Fibroblast of skin of left biceps (primary cell): ENCODE measurements around the gene RALY.

Source experiments
- DNase-seq, 2 experiments: peaks; one replicate each; pipeline ENCODE4 v3.0.0-alpha.2; 2013; ENCODE audit warnings: low read depth in 2 of 2

RALY gene

DNA sequence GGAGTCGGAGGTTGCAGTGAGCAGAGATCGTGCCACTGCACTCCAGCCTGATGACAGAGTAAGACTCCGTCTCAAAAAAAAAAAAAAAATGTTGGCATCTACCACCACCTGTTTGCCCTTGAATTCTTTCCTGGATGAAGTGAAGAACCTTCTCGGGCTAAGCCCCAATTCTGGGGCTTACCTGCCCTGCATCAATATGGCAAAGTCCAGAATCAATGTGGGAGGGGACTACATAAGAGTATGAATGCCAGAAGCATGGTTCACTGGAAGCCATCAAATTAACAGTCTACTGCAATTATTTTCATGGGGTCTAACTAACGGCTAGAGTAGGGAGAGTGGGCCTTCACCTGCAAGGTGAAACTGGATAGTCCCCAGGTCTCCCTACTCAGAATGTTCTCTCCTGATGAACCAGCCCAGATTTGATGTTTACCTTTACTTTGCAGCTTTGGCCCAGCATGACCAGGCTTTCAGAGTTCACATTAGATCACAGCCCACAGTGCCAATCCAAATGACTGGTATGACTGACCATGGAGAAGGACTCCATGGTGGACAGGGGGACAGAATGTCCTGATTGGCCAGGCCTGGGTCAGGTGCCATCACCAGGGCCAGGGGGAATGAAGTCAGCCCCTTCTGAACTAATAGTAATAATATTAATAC is 7.0 kb upstream of the RALY start:
- DNase-seq = no peak

DNA sequence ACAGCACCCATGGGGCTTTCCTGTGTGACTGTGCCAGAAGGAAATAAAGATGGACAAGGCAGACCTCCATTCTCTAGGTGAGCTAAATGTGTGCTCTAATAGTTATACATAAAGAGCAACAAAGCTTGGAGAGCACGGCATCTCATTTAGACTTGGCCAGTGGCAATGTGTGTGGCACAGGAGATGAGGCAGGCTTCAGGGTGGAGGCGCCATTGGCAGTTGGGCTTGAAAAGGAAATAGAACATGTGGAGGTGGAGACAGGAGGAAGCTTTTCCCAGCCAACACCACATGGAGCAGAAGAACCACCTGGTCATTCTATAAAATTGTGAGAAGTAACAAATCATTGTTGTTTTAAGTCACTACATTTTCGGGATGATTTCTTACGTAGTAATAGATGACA is 3.6 kb upstream of the RALY start:
- no peak for DNase-seq

- no peak for DNase-seq
These were observed 2.2 kb upstream of the RALY start for GRCh38 chr20:33991502-33991901.

DNA sequence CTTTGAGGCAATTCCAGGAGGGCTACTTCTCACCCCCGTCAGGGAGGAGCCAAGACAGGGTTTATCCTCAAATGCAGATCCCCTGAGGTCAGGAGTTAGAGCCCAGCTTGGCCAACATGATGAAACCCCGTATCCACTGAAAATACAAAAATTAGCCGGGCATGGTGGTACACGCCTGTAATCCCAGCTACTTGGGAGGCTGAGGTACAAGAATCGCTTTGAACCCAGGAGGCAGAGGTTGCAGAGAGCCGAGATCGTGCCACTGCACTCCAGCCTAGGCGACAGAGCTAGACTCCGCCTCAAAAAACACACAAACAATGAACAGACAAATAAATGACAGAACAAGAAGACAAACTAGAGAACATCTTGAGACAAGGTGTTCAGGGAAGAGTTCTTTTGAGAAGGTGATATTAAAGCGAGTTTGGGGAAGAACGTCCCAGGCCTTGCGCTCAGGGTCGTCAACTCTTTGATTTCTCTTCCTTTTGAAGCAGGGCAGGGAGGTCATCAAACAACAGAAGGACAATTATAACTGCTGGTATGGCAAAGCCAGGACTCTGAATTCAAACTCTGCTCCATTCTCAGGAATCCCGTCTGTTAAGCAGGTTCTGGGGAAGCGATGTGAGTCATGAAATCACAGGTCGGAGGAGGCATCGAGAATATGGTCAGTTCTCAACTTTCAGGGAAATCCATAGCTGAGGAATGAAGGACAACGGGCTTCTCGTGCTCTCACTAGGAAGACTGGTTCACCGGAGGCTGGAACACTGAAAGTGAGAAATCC is 1.4 kb upstream of the RALY start:
- no peak for DNase-seq

GRCh38 chr20:33992923-33993575 is 662 bp upstream of the RALY start:
- peak; percentile 98 to 99 for DNase-seq

DNA sequence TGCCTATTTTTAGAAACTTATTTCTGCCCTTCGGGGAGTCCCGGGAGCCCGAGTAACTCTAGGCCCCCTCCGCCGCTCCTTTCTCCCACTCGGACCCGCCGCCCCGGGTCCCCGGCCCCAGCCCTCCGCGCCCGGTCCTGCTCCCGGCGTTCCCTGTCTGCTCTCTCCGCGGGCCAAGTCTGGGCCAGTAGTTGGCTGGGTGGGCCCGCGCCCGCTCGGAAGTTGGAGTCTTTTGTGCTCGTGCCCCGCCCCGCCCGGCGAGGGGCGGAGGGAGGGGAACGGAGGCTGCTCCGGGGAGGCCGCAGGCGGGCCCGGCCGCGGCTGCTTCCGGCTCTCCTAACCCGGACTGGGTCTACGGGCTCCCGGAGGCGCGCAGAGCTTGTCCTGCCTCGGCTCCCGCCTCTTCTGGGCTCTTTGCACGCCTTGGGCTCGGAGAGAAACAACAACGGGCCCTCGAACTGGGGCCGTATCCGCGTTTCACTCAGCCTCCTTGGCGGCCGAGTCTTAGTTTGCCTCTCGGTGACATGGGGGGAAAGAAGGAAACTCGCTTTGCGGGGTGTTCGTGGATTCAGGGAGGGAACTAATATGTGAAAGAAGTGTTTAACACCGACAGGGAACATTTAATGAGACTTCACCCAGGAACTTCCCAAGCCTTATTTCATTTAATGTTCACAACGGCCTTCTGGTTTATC is 657 bp downstream of the RALY start:
- DNase-seq = peak; percentile 42 to 46

DNA sequence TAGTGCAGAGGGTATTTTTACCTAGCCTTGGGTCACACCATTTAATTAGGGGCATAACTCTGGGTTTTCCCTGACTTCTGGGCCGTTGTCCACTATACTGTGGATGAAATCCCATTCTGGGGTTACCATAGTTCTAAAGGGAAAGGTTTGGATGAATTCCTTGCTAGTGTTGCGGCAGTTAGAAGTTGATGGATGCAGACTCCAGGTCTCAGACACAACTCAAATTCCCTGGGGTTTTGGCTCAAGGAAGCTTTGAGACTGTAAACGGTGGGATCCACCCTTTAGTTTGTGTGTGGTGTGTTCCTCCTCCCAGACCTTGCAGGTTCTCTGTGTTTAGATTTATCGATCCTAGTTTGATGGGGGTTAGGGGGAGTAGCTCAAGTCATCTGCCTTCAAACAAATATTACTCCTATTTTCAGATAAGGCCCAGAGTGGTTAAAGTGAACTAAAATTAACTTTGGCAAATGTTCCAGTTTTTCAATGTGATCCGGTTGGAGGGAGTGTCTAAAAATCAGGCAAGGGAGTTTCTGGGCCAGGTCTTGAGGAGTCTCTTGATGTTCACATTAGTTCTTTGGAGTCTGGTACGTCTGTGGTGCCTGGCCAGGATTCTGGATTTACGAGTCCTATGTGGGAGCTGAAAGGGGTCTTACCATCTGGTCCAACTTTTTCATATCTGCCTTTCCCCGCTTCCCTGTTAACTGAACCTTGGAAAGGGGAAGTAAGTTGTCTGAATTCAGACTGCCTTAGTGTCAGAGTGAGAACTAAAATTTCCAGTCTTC is 1.5 kb downstream of the RALY start:
- no peak for DNase-seq

- DNase-seq = no peak
These were observed 5.4 kb downstream of the RALY start for GRCh38 chr20:33999025-33999649.

- DNase-seq = no peak
These were observed 7.7 kb downstream of the RALY start for GRCh38 chr20:34001378-34001777.

DNA sequence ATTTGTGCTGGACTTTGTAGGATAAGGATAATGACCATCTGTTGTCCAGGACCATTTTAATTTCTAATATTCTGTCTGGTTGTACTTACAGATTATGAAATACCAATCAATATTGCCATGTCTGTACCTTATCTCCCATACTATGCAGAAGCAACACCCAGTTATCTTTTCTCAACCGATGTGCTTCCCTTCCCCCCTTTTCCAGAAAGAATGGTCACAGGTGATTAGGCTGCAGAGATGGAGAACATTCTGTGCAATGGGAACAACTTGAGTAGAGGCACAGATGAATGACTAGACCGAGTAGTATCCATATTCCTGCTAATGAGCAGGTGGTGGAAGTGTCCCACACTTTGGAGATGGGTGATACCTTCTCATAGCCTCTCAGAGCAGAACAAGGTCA is 10.5 kb downstream of the RALY start:
- DNase-seq = no peak

GRCh38 chr20:34004790-34005457 is 11.2 kb downstream of the RALY start:
- DNase-seq = no peak

DNA sequence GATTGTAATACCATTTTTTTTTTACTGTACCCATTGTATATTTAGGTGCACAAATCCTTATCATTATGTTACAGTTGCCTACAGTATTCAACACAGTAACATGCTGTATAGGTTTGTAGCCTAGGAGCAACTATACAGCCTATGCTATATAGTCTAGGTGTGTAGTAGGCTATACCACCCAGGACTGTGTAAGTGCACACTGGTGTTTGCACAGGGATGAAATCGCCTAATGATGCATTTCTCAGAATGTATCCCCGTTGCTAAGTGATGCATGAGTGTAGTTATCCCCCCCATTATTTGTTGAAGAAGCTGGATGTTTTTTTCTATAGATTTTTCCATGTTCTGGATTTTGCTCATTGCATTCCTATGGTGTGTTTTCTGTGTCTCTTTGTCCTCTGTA is 12.9 kb downstream of the RALY start:
- no peak for DNase-seq

- DNase-seq = no peak
These were observed 14.8 kb downstream of the RALY start for GRCh38 chr20:34008477-34008876.

DNA sequence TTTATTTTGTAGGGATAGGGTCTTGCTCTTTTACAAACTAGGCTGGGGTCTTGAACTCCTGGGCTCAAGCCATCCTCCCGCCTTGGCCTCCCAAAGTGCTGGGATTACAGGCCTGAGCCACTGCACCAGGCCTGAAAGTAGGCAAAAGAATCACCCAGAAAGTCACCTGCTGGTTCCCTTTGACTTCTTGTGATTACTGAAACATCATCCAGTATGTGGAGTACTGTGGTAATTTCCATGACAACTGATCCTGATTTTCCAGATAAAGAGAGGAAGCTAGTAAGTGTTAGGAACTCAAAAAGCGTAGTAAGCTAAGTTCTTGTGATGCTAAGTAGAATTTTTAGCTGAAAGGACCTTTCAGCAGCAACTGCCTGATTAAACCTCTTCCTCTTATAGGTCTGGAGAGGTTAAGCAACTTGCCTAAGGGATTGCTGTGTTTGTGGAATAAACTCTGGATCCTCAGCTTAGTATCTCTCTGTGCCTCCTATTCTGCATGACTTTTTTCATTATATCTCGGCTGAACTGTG is 16.8 kb downstream of the RALY start:
- DNase-seq = no peak

DNA sequence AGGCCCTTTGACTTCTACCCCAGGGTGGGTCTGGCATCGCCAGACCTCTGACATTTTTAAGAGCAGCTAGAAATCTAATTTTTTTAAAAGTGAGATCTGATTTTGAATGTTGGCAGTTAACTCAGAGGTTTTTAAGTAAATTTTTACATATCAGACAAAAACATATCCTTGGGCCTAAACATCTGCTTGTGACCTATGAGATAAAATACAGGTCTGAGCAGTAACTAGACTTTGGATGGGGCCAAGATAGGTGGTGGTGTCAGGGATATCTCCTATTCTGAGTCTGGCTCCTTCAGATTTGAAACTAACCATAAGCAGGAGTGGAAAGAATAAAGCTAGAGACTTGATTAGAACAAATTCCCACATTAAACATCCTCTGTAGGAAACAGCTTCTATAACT is 17.6 kb downstream of the RALY start:
- DNase-seq = no peak

- DNase-seq = no peak
These were observed 18.6 kb downstream of the RALY start for GRCh38 chr20:34012330-34012729.

DNA sequence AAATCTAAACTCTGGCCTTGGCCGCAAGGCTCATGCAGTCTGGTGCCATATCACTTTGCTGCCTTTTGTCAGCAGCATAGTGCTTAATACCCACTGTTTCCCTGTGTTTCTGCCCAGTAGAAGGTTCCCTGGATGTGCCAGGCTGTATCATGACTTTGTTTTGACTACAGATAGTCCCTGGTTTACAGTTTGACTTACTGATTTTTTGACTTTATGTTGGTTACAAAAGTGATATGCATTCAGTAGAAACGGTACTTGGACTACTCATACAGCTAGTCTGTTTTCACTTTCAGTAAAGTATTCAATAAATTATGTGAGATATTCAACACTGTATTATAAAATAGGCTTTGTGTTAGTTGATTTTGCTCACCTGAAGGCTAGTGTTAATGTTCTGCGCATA is 19.0 kb downstream of the RALY start:
- no peak for DNase-seq

DNA sequence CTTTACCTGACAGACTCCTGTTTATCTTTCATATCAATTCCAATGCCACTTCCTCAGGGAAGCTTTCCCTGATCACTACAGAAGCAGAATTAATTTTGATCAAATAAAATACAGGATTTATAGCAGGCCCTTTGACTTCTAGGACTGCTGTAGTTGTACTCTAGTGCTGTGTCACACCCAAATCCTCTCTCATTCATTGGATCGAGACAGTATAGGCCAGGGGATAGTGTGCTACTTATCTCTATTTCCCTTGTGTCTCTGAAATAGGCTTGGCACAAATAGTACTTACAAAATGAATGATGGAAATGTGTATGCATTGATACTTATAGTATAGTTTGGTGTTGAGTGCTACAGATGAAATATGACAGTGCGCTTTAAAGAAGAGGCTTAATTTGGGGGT is 19.8 kb downstream of the RALY start:
- DNase-seq = no peak

- no peak for DNase-seq
These were observed 21.2 kb downstream of the RALY start for GRCh38 chr20:34014878-34015277.
